PC-9 (cell line): ENCODE measurements around the gene DNAAF5. TPM values are rescaled to one million over a fixed set of nuclear protein-coding genes. Genes with fewer than 3 reads are reported as not detected.

ENCODE experiments used
- BruUV-seq: library from RNA; stranded (reverse); fragments of 400-500 nt; replicated peaks from 2 replicates; lab custom pipeline; 2021; lab: Mats Ljungman, UMichigan
- CTCF ChIA-PET: fragments of 300-600 bp; sonication (Branson Sonifier 250); formaldehyde crosslinking; loops from one replicate; lab custom pipeline; 2022; ENCODE audit warnings: antibody characterized with exemption; lab: Charles Lee
- POLR2A ChIA-PET: fragments of 300-600 bp; sonication (Branson Sonifier 250); formaldehyde crosslinking; loops from one replicate; lab custom pipeline; 2022; ENCODE audit warnings: antibody characterized with exemption; ENCODE audit not compliant: unreplicated experiment; lab: Charles Lee
- DNase-seq, 2 experiments: peaks; one replicate each; pipeline versions ENCODE4 v3.0.0 to v3.0.0-alpha.2; 2015 to 2022; ENCODE audit warnings: mixed read lengths in 1 of 2
- H2AFZ ChIP-seq: fragments of 200-600 bp; sonication (generic); 2 replicates; pipeline ENCODE4 v1.8.1; 2017; ENCODE audit warnings: antibody characterized with exemption
- H3F3A ChIP-seq: fragments of 200-600 bp; sonication (generic); 2 replicates; pipeline ENCODE4 v1.8.1; 2017; ENCODE audit warnings: antibody characterized with exemption, mild to moderate bottlenecking, low read depth; ENCODE audit not compliant: insufficient read depth
- H3K27ac ChIP-seq: fragments of 200-600 bp; sonication (generic); 2 replicates; pipeline ENCODE4 v1.6.1; 2016; ENCODE audit warnings: mixed run types
- H3K27me3 ChIP-seq: fragments of 200-600 bp; sonication (generic); 2 replicates; pipeline ENCODE4 v1.6.1; 2016; ENCODE audit warnings: low read depth, mixed run types; ENCODE audit not compliant: insufficient read depth
- H3K36me3 ChIP-seq: fragments of 200-600 bp; sonication (generic); 2 replicates; pipeline ENCODE4 v1.6.1; 2016; ENCODE audit warnings: low read depth, mixed run types
- H3K4me1 ChIP-seq: fragments of 200-600 bp; sonication (generic); replicated peaks from 2 replicates; pipeline ENCODE4 v1.6.1; 2016; ENCODE audit warnings: mixed run types; ENCODE audit not compliant: insufficient read depth
- H3K4me2 ChIP-seq: fragments of 200-600 bp; sonication (generic); 2 replicates; pipeline ENCODE4 v1.6.1; 2017; ENCODE audit warnings: mixed run types
- H3K4me3 ChIP-seq: fragments of 200-600 bp; sonication (generic); 2 replicates; pipeline ENCODE4 v1.6.1; 2016; ENCODE audit warnings: mixed run types
- H3K79me2 ChIP-seq: fragments of 200-600 bp; sonication (generic); 2 replicates; pipeline ENCODE4 v1.6.1; 2017; ENCODE audit warnings: low read depth, mixed run types
- H3K9me2 ChIP-seq: fragments of 200-600 bp; sonication (generic); 2 replicates; pipeline ENCODE4 v1.8.1; 2017; ENCODE audit warnings: mild to moderate bottlenecking; ENCODE audit not compliant: insufficient read depth
- H3K9me3 ChIP-seq: fragments of 200-600 bp; sonication (generic); 2 replicates; pipeline ENCODE4 v1.8.1; 2016; ENCODE audit warnings: low read depth; ENCODE audit not compliant: insufficient read depth
- H4K20me1 ChIP-seq: fragments of 200-600 bp; sonication (generic); 2 replicates; pipeline ENCODE4 v1.8.1; 2017; ENCODE audit not compliant: insufficient read depth
- EZH2 ChIP-seq: fragments of 200-600 bp; sonication (generic); IDR thresholded peaks from 2 replicates; pipeline ENCODE4 v1.8.0; 2017; ENCODE audit warnings: antibody characterized with exemption, low read depth
- intact Hi-C: fragments of 100-400 bp; cut with micrococcal nuclease; formaldehyde crosslinking; loops from one replicate; pipeline ENCODE4 v1.10.0; 2022; ENCODE audit not compliant: unreplicated experiment
- total RNA-seq: library from RNA; stranded (reverse); gene quantifications from 2 replicates; pipeline ENCODE4 v1.2.3, GENCODE V29; 2021
- TF ChIP-seq, protein P1 (sequence below): fragments of 200-600 bp; sonication (generic); conservative IDR thresholded peaks from 2 replicates; pipeline ENCODE4 v1.6.1; 2017; ENCODE audit warnings: mixed run types, antibody characterized with exemption, mild to moderate bottlenecking, moderate library complexity

Gene DNAAF5
- total RNA-seq, 1 experiment from 2014 or later: 63.2 TPM

DNA sequence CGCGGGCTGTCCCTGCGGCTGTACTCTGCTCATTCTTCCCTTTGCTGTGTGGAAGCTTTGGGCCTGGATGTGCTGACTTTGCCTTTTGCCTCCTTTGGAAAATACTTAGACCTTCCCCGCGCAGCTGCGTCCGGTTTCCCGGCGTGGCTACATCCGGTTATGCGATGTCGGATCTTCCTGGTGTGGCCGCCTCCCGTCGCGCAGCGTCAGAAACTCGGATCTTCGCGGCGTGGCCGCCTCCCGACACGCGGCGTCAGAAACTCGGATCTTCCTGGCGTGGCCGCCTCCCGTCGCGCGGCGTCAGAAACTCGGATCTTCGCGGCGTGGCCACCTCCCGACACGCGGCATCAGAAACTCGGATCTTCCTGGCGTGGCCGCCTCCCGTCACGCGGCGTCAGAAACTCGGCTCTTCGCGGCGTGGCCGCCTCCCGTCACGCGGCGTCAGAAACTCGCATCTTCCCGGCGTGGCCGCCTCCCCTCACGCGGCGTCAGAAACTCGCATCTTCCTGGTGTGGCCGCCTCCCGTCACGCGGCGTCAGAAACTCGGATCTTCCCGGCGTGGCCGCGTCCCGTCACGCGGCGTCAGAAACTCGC lies 55.5 kb downstream of the DNAAF5 start:
- Histone ChIP-seq H3K4me3 (no peak overlapping the region), H3K9me2 (no peaks in the 10 kb centered on the region), H3K9me3 (no peaks in the 10 kb centered on the region), H3K4me2 (no peak overlapping the region), H2AFZ (no peak overlapping the region), H3K36me3 (peaks cover 19% of the 10 kb centered on the region), H3K27ac (no peak overlapping the region), H4K20me1 (peaks cover 5% of the 10 kb centered on the region; the same call in 1 of the 2 replicates), H3K27me3 (no peaks in the 10 kb centered on the region), H3K4me1 (no peaks in the 10 kb centered on the region), H3K79me2 (no peaks in the 10 kb centered on the region), H3F3A (peaks cover 8% of the 10 kb centered on the region)
- TF ChIP-seq EZH2: no peak
- TF ChIP-seq, protein P1, sequence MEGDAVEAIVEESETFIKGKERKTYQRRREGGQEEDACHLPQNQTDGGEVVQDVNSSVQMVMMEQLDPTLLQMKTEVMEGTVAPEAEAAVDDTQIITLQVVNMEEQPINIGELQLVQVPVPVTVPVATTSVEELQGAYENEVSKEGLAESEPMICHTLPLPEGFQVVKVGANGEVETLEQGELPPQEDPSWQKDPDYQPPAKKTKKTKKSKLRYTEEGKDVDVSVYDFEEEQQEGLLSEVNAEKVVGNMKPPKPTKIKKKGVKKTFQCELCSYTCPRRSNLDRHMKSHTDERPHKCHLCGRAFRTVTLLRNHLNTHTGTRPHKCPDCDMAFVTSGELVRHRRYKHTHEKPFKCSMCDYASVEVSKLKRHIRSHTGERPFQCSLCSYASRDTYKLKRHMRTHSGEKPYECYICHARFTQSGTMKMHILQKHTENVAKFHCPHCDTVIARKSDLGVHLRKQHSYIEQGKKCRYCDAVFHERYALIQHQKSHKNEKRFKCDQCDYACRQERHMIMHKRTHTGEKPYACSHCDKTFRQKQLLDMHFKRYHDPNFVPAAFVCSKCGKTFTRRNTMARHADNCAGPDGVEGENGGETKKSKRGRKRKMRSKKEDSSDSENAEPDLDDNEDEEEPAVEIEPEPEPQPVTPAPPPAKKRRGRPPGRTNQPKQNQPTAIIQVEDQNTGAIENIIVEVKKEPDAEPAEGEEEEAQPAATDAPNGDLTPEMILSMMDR: no peak
- ChIA-PET POLR2A (no interaction called here), CTCF (no interaction called here)
- BruUV-seq: no TSS peak
- intact Hi-C loops: no loop called here
- DNase-seq: no peak

DNA sequence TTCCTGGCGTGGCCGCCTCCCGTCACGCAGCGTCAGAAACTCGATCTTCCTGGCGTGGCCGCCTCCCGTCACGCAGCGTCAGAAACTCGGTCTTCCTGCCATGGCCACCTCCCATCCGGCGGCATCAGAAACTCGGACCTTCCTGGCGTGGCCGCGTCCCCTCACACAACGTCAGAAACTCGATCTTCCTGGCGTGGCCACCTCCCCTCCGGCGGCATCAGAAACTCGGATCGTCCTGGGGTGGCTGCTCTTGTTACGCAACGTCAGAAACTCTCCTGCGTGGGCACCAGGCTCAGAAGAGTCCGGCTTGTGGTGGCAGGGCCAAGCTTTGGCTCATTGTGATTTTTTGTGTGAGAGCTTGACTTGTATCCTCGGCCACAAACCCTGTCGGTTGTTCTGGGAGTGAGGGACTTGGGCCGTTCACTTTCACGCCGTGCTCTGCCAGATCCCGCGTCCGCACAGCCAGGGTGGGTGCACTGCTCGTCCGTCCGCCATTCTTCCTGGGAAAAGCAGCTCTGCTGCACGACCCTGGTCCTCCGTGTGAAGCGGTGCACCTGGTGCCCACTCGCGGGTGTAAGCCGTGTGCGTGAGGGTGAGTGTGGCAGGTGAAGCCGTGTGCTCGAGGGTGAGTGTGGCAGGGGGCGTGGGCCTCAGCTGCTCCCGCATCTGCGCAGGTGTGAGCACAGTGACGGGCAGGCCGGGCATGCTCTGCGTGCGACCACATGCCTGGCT lies 56.4 kb downstream of the DNAAF5 start:
- no peak overlapping the region for H3K4me3 ChIP-seq
- BruUV-seq: no TSS peak
- no peak for TF ChIP-seq EZH2
- TF ChIP-seq, protein P1: no peak
- no peaks in the 10 kb centered on the region for H3K9me3 ChIP-seq
- H3K4me1 ChIP-seq: no peaks in the 10 kb centered on the region
- no peaks in the 10 kb centered on the region for H3K9me2 ChIP-seq
- peaks cover 19% of the 10 kb centered on the region for H3K36me3 ChIP-seq
- ChIA-PET CTCF (interaction anchor here (0.6 kb wide), 1 partner anchor 10 kb away, joined by 3 read pairs; no protein-coding TSS in a partner anchor), POLR2A (no interaction called here)
- intact Hi-C loops: no loop called here
- no peak overlapping the region for H3K4me2 ChIP-seq
- no peak overlapping the region for H3K27ac ChIP-seq
- H3F3A ChIP-seq: peaks cover 8% of the 10 kb centered on the region
- no peak overlapping the region for H2AFZ ChIP-seq
- peaks cover 5% of the 10 kb centered on the region; the same call in 1 of the 2 replicates for H4K20me1 ChIP-seq
- no peak for DNase-seq
- H3K79me2 ChIP-seq: no peaks in the 10 kb centered on the region
- H3K27me3 ChIP-seq: no peaks in the 10 kb centered on the region

DNA sequence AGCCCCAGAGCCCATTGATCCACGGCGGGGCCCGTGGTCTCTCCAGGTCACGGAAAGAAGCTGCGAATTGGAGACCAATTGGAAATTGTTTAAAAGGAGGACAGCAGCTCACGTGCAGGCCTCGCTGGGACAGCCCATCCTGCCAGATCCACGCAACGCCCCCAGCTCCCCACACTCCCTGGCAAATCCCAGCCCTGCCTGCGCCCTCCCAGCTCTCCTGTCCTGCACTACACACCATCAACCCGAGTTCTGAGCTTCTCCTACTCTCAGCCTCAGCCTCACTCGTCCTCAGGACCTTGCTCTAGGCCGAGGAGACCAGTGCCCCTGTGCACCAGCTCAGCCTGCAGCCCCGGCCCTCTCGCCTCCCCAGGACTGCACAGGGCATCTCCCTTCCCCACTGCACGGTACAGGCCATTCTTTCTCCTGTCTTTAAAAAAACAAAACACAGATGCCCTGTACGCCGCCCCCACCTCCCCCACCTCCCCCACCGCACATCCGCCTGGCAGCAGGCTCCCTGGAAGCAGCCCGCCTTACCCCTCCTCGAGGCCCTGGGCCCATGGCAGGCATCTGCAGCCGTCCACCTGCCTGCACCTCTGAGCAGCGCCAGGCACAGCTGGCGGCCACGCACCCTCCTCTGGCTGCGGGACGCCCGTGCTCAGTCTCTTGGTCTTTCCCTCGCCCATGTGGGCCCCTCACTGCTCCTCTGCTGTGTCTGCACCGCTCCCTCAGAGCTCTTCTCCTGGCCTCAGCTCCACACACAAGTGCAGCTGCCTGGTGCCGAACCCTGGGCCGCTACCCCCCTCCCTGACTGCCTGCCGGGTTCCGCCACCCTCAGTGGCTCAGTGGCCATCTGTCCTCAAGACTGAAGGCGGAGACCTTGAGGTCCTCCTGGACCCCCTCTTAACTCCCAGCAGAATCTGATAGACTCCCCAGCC lies 57.3 kb downstream of the DNAAF5 start:
- intact Hi-C loops: no loop called here
- ChIA-PET POLR2A (no interaction called here), CTCF (interaction anchor here (0.6 kb wide), 1 partner anchor 11 kb away, joined by 3 read pairs; no protein-coding TSS in a partner anchor)
- peaks cover 23% of the 10 kb centered on the region for H3K36me3 ChIP-seq
- H3K9me2 ChIP-seq: no peaks in the 10 kb centered on the region
- no peak for TF ChIP-seq EZH2
- TF ChIP-seq, protein P1: no peak
- H3K4me1 ChIP-seq: no peaks in the 10 kb centered on the region
- no TSS peak for BruUV-seq
- H3K9me3 ChIP-seq: no peaks in the 10 kb centered on the region
- no peak overlapping the region for H3K27ac ChIP-seq
- no peak overlapping the region for H3K4me2 ChIP-seq
- H2AFZ ChIP-seq: no peak overlapping the region
- H4K20me1 ChIP-seq: peaks cover 5% of the 10 kb centered on the region; the same call in 1 of the 2 replicates
- no peaks in the 10 kb centered on the region for H3K79me2 ChIP-seq
- H3K4me3 ChIP-seq: no peak overlapping the region
- no peaks in the 10 kb centered on the region for H3K27me3 ChIP-seq
- no peak for DNase-seq
- H3F3A ChIP-seq: peaks cover 11% of the 10 kb centered on the region
